HG03280 (cell line): ENCODE data around the gene BCAR1.
"Not testable (repeated sequence)": the region's sequence is repeated elsewhere in the genome, so short reads cannot be mapped to it uniquely, and the experiment has no call there.

Experiments used
- ATAC-seq: cut with Tn5 transposase; IDR thresholded peaks from one replicate; pipeline ENCODE4 v1.9.1; 2021; ENCODE audit warnings: mild to moderate bottlenecking, moderate library complexity; ENCODE audit not compliant: unreplicated experiment

Gene BCAR1

DNA sequence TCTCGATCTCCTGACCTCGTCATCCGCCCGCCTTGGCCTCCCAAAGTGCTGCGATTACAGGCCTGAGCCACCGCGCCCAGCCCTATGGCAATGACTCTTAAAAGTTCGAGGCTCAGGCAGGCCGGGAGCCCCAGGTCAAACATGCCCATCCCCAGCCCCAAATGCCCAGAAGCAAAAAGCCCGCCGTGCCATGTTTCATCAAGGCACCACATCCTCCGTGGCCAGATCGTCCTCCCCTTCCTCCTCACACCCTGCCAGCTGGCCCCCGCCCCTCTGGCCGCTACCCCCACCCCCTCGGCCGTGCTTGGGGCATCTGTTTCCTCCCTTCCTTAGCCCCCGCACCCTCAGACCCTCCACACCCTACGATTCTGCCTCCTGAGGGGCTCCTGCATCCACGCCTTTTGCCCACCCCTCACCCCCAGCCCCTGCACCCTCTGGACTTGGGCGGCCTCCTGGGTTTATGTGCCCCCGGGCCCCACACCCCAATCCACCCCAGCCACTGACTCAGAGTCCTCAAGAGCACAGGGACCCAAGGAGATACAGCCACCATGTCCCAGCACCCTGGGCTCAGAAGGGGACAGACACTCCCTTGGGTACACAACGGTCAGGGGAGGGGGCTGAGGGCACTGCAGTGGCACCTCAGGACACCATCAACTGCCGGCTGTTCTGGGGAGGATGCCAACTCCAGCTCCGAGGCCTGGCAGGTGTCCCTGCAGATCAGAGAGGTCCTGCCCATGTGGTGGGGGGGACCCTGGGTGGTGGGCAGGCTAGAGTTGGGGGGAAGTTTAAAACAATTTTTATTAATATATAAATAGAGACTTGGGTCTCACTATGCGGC lies 25.5 kb downstream of the BCAR1 start:
- ATAC-seq = no peak

DNA sequence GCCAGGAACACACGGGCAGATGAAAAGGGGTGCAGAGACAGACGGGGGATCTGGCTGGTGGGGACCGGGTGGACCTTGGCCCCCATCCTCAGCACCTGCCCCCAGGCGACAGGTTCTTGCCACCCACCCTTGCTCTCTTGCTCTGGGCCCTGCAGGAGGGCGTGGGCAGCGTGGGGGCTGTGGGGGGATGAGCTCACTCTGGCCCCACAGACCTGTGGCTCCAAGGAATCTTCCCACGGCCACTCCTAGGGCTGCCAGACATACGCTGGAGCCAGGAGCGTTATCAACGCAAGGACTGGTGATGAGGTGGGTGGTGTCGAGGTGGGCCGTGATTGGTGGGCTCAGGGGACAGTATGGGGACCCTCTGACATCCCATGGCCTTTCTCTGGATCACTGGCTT lies 26.3 kb downstream of the BCAR1 start:
- ATAC-seq = no peak

DNA sequence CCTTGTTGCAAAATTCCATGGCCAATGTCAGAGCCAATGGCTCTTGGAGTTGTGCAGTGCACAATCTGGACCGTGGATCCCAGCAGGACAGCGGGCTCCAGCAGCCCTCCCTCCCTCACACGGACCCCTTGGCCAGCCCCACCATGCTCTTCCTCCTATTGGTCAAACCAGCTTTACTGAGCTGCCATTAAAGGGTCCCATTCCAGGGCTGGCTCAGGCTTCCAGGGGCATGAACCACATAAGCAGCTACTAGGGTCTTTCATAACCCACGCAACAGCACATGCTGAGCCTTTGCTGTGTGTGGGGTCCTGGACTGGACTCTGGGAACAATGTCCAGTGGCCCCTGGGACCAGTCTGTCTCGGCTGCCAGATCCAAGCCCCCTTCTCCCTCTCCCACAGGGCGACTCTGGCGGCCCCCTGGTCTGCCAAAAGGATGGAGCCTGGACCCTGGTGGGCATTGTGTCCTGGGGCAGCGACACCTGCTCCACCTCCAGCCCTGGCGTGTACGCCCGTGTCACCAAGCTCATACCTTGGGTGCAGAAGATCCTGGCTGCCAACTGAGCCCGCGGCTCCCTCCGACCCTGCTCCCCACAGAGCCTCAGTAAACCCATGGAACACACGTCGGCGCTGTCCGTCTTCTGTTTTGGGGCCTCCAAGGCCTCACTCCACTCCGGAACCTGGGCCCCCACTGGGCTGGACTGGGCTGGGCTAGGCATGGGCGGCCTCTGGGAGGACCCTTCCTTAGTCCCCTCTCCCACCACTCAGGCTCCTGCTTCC lies 26.9 kb downstream of the BCAR1 start:
- ATAC-seq = no peak

DNA sequence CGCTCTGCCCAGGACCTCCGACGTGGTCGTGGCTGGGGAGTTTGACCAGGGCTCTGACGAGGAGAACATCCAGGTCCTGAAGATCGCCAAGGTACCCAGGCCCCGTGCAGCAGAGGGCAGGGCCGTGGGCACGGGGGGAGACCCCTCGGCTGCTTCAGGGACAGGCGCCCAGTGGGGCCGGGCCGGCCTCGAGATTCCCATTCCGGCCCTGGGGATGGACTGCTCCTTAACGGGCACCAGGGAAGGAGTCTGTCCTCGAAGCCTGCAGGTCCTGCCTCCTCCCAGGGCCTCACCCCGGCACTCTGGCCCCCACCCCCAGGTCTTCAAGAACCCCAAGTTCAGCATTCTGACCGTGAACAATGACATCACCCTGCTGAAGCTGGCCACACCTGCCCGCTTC lies 28.3 kb downstream of the BCAR1 start:
- ATAC-seq = not testable (repeated sequence)

DNA sequence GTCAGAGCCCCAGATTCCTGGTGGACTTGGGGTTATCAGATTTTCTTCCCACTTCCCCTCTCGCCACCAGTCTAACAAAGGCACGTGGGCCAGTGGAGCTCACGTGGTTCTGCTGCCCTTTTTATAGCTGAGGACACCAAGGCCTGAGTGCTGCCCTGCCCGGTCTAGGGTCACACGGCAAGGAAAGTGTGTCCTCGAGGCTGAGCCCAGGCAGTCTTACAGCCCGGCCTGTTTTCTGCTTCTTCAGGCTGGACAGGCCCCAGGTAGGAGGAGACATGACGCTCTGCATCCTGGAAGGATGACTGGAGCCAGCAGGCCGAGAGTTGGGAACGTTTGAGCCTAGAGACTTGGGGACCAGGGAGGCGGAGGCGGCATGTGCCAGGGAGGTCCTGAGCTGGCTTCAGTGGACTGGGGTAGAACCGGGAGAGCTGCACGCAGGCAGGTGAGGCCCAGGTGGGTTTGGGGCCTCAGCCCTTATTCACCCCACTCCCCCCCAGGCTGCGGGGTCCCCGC lies 29.1 kb downstream of the BCAR1 start:
- no peak for ATAC-seq

DNA sequence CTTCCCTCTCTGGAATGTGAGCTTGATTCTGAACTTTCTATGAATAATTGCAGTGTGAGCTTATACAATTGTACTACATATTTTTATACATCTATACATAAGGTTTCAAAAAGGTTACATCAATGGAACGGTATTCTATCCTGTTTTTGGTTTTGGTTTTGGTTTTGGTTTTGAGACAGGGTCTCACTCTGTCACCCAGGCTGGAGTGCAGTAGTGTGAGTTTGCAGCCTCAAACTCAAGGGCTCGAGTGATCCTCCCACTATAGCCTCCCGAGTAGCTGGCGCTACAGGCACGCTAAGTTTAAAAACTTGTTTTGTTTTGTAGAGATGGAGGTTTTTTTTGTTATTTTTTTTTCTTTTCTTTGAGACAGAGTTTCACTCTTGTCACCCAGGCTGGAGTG lies 31.6 kb downstream of the BCAR1 start:
- ATAC-seq = no peak

DNA sequence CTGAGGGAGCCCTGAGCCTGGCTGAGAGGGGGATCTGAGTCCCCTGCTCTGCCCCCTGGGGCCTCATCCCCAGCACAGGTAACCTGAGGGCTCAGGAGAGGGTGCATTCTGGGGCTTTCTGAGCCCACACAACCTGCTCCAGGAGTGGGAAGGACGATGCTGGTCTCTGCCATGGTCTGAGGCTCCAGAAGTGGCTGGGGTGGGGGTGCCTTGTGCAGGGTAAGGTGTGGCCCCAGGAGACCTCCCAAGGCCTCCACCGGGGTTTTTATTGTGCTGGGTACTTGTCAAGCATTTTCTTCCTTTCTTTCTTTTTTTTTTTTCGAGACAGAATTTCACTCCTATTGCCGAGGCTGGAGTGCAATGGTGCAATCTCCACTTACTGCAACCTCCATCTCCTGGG lies 32.3 kb downstream of the BCAR1 start:
- no peak for ATAC-seq

DNA sequence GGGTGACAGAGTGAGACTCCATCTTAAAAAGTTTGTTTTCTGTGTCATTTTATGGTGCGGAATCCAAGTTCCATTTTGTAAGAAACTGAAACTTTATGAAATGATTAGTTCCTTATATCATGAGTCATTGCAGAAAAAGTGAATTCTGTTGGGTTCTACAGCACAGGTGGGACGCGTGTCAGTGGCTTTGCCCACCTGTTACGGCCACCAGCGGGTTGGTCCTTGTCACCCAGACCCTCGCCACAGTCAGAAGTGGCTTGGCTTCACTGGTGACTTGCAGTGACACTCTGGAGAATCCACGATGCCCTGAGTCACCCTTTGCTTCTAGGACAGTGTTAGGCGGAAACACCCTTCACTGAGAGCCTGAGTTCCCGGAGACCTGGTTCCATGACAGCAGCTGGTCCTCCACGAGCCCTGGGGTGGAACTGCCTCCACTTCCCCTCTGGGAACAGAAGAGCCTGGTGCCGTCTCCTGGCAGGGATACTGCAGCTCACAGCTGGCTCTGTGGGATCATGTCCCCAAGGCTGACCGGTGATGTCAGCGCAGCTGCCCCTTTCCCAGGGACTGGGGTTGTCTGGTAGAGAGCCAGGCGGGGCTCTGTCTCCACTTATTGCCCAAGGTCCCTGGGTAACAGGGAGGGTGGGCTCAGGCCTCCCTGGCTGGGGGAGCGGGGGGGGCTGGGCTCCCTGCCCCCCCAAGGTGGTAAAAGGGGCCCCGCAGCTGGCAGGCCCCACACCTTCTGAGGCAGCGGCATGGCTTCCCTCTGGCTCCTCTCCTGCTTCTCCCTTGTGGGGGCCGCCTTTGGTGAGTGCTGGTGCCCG lies 33.0 kb downstream of the BCAR1 start, which contains the start of gene CTRB1:
Gene CTRB1 (plus strand): TSS at position 733 of the 821 bp plus-strand sequence. CDS start 20 bp downstream, at position 753.
- peak; percentile 72 for ATAC-seq

DNA sequence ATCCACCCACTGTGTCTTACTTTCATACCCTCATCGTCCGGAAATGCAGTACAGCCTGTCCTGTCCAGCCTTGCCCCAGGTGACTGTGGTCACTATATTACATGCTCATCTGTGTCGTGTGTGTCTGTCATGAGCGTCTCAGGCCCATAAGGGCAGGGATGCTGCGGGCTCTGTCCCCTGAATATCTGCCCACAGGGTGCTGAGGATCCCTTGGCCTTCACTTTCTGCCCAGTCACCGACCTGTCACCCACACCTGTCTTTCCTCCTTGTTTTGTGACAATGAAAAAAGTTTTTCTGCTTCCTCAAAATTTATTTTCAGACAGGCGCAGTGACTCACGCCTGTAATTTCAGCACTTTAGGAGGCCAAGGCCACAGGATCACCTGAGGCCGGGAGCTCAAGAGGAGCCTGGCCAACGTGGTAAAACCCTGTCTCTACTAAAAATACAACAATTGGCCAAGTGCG lies 34.0 kb downstream of the BCAR1 start:
- no peak for ATAC-seq

DNA sequence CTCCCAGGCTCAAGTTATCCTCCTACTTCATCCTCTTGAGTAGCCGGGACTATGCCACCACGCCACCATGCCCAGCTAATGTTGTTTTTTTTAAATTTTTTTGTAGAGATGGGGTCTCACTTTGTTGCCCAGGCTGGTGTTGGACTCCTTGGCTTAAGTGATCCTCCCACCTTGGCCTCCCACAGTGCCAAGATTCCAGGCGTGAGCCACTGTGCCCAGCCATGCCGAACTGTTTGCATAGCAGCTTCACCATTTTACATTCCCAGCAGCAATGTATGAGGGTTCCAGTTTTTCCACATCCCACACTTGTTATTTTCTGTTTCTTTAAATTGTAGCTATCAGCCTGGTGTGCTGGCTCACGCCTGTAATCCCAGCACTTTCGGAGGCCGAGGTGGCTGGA lies 34.8 kb downstream of the BCAR1 start:
- ATAC-seq = no peak

DNA sequence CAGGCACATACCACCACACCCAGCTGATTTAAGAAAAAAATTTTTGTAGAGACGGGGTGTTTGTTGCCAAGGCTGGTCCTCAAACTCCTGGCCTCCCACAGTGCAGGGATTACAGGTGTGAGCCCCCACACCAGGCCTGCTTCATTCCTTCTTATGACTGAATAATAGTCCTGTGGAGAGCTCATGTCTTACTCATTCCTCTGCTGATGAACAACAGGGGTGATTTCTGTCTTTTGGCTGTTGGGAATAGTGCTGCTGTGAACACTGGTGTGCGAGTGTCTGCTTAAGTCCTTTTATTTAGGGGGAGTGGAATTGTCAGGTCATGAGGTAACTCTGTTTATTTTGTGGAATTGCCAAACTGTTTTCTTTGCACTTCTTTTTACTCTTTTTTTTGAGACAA lies 35.3 kb downstream of the BCAR1 start:
- no peak for ATAC-seq

DNA sequence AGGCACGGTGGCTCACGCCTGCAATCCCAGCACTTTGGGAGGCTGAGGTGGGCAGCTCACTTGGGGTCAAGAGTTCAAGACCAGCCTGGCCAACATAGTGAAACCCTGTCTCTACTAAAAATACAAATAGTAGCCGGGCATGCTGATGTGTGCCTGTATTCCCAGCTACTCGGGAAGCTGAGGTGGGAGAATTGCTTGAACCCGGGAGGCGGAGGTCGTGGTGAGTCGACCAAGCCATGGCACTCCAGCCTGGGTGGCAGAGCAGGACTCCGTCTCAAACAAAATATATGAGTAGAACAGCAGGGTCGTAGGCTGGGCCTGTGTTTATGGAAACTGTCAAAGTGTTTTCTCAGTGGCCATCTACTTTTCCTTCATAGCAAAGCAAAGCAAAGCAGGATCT lies 40.1 kb downstream of the BCAR1 start:
- not testable (repeated sequence) for ATAC-seq

DNA sequence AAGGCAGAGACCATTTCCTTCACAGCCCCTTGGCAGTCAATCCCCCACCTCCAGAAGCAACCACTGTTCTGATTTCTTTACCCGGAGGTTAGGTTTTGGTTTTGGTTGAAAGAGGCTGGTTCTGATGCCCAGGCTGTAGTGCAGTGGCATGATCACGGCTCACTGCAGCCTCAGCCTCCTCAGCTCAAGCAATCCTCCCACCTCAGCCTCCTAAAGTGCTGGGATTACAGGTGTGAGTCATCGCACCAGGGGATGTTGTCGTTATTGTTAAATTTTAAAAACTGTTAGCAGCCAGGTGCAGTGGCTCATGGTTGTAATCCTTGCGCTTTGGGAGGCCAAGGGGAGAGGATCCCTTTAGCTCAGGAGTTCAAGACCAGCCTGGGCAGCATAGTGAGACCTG lies 41.5 kb downstream of the BCAR1 start:
- no peak for ATAC-seq

DNA sequence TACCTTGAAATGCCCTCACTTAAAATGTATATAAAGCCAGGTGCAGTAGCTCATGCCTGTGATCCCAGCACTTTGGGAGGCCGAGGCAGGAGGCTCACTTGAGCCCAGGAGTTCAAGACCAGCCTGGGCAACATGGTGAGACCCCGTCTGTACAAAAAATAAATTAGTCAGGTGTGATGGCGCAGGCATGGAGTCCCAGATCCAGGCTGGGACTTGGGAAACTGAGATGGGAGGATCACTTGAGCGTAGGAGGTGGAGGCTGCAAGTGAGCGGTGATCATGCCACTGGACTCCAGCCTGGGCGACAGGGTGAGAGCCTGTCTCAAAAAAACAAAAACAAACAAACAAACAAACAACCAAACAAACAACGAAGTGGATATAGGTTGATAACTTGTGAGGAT lies 41.9 kb downstream of the BCAR1 start:
- ATAC-seq = not testable (repeated sequence)

DNA sequence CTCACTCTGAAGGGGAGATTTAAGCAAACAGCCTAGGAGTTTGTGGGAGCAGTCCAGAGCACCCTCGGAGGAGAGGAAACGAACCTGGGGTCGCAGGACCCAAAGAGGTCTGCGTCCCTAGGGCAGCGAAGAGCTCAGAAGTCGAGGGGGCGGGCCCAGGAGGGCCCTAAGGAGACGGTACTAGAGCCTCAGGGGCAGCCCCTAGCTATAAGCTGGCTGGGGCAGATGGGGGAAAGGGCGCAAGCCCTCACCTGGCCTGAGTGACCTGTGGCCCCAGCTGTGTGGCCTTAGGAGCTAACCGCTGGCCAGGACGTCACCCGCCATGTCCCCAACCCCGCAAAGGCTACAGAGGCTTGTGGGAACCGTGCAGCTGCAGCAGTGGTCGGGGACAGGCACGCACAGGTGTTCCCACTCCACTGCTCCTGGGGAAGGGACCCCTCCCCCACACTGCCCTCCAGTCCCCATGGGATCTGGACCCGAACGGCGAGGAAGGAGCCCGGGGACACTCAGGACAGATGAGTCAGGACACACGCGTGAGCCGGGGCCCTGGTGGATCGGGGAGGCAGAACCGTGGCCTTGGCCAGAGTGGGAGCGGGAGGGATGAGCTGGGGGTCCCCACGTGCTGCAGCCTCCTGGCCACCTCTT lies 42.4 kb downstream of the BCAR1 start:
- no peak for ATAC-seq

DNA sequence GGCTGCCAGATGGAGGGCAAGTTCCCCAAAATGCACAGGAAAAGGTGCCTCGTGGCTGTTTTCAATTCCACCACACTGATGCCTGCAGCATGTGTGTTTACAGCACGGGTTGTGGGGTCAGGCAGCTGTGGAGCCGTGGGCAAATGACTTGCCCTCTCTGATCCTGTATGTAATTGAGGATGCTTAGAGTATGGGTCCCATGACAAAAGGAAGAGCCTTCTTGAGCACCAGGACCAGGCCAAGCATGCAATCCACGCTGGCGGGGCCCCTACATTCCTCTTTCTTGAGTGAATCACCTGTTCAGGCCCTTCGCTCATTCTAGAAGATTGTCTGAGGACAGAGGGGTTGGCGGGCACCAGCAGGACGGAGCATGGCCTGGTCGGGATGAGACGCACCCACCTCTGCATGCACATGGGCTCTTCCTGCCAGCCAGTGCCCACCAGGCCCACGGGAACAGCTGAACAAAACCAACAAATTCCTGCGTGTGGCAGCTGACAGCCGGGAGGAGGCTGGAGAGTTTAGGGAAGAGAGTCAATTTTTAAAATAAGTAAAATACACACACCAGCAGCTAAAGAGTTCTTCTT lies 43.1 kb downstream of the BCAR1 start:
- no peak for ATAC-seq

DNA sequence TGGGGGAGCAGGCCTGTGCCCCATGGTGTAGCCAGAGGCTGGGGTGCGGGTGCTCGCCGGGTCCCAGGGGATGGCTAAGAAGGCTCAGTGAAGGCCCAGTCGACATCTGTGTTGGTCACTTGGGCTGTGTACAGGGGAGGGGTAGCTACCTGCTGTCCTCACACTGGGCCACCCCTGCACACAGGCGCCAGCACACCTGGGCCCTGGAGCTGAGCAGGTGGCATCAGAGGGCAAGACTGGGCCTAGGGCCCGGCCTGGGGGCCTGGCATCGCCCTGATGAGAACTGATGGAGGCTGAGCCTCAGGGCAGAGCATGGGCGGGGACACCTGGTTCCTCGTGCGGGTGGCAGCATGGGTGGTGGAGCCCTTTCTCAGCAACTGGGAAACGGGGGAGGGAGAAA lies 43.6 kb downstream of the BCAR1 start:
- no peak for ATAC-seq

DNA sequence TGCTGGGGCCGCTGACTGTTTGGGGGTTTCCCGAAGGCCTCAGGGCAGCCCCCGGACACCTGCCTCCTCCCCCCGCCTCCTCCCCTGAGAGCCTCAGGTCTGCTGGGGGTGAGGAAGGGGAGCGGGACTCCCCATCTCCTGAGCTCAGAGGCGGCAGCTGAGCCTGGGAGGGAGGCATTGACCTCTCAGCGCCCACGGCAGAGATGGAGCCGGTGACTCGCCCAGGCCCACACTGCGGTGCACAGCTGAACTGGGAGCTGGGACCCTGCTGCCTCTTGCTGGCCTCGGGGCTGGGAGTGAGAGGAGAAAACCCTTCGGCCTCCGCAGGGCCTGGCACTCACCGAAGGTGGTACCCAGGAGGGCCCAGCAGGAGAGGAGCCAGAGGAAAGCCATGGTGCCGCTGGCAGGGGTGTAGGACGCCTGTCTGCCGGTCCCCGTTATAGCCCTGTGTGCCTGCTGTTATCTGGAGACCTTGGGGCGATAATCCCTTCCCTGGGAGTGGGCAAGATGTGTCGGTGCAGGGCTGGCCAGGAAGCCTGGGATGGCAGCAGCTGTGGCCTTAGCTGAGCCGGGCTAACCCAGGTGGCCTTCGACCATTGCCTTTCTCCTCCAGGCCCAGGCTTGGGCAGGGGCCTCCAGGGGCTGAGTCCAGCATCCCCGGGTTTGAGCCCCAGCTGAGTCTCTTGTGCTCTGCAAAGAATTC lies 44.5 kb downstream of the BCAR1 start, which contains the start of gene CTRB2:
Gene CTRB2 (minus strand): TSS at position 413 of the 703 bp plus-strand sequence. CDS start 20 bp downstream, at position 393.
- ATAC-seq = no peak
